Astrocyte (in vitro differentiated cells and primary cell): ENCODE measurements around the gene FBXO34.

ENCODE experiments used
- EZH2 ChIP-seq: IDR thresholded peaks from 2 replicates; pipeline ENCODE4 v1.6.1; 2012; ENCODE audit warnings: mild to moderate bottlenecking, low read length, inconsistent platforms; ENCODE audit not compliant: insufficient read depth
- TF ChIP-seq, protein P1 (sequence below): IDR thresholded peaks from 2 replicates; pipeline ENCODE4 v1.5.1; 2011; ENCODE audit warnings: low read depth, mild to moderate bottlenecking, inconsistent platforms, low read length, moderate library complexity; ENCODE audit not compliant: insufficient read depth

DNA sequence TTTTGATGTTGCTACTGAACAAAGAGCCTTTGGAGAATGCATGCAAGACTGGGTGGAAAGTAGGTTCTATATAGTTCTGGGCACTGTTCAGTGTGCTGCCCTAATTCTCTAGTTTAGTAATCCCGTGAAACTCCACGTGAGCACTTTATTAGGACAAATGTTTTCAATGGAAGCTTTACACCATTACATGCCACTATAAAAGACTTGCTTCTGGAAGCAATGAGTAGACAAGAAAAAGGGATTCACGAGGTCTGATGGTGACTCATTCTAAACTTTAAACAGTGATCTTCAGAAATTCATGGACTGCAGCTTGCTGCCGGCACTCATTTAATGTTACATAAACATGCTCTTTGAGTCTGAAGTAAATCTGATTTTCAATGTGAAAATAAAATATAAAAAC lies 118.1 kb downstream of the FBXO34 start:
- TF ChIP-seq, protein P1, sequence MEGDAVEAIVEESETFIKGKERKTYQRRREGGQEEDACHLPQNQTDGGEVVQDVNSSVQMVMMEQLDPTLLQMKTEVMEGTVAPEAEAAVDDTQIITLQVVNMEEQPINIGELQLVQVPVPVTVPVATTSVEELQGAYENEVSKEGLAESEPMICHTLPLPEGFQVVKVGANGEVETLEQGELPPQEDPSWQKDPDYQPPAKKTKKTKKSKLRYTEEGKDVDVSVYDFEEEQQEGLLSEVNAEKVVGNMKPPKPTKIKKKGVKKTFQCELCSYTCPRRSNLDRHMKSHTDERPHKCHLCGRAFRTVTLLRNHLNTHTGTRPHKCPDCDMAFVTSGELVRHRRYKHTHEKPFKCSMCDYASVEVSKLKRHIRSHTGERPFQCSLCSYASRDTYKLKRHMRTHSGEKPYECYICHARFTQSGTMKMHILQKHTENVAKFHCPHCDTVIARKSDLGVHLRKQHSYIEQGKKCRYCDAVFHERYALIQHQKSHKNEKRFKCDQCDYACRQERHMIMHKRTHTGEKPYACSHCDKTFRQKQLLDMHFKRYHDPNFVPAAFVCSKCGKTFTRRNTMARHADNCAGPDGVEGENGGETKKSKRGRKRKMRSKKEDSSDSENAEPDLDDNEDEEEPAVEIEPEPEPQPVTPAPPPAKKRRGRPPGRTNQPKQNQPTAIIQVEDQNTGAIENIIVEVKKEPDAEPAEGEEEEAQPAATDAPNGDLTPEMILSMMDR = no peak
- no peak for TF ChIP-seq EZH2
